Natural killer cell (primary cell): ENCODE measurements around the gene RBM20. TPM values are rescaled to one million over a fixed set of nuclear protein-coding genes. Genes with fewer than 3 reads are reported as not detected.
A peak's percentile ranks its signal among the peaks of the same experiment; 100 is the strongest.

Experiments used
- ATAC-seq, 3 donors: fragments of 150-1000 bp in 2 of 3; fragments of 200-7000 bp in 1 of 3; cut with Tn5 transposase; 1 replicate in 1 of 3; 2 replicates in 2 of 3; pipeline ENCODE4 v1.10.0; 2021; ENCODE audit warnings: mild to moderate bottlenecking in 2 of 3, moderate library complexity in 2 of 3
- DNase-seq, 2 donors: peaks; one replicate each; pipeline versions ENCODE4 v3.0.0 to v3.0.0-alpha.2; 2013 to 2021; ENCODE audit warnings: mixed read lengths in 1 of 2
- H3K27ac ChIP-seq: one replicate; pipeline ENCODE4 v1.5.1; 2013; ENCODE audit warnings: mild to moderate bottlenecking, low read length
- H3K27me3 ChIP-seq: one replicate; pipeline ENCODE4 v1.6.1; 2013; ENCODE audit warnings: low read length; ENCODE audit not compliant: control insufficient read depth, insufficient read depth
- H3K36me3 ChIP-seq: one replicate; pipeline ENCODE4 v1.6.1; 2013; ENCODE audit warnings: low read length; ENCODE audit not compliant: control insufficient read depth, insufficient read depth
- H3K4me1 ChIP-seq: one replicate; pipeline ENCODE4 v1.6.1; 2013; ENCODE audit warnings: low read length; ENCODE audit not compliant: control insufficient read depth, insufficient read depth
- H3K4me3 ChIP-seq: one replicate; pipeline ENCODE4 v1.5.1; 2013; ENCODE audit warnings: low read length
- H3K9me3 ChIP-seq: one replicate; pipeline ENCODE4 v1.6.1; 2013; ENCODE audit warnings: low read length; ENCODE audit not compliant: control insufficient read depth, insufficient read depth
- H3K27ac Mint-ChIP-seq, 2 donors: one replicate each; pipeline ENCODE4 v1.8.0; 2022; ENCODE audit warnings: mild to moderate bottlenecking in 2 of 2, mixed read lengths in 2 of 2, moderate library complexity in 1 of 2
- H3K27me3 Mint-ChIP-seq, 2 donors: one replicate each; pipeline ENCODE4 v1.8.0; 2022; ENCODE audit warnings: low read depth in 2 of 2, mixed read lengths in 2 of 2
- H3K36me3 Mint-ChIP-seq: one replicate; pipeline ENCODE4 v1.8.0; 2022; ENCODE audit warnings: mixed read lengths
- H3K4me1 Mint-ChIP-seq, 2 donors: one replicate each; pipeline ENCODE4 v1.8.0; 2022; ENCODE audit warnings: mixed read lengths in 2 of 2
- H3K4me3 Mint-ChIP-seq: one replicate; pipeline ENCODE4 v1.8.0; 2022; ENCODE audit warnings: mild to moderate bottlenecking, moderate library complexity, mixed read lengths
- H3K9me3 Mint-ChIP-seq, 2 donors: one replicate each; pipeline ENCODE4 v1.8.0; 2022; ENCODE audit warnings: mixed read lengths in 2 of 2
- WGBS: methylation state at CpG from one replicate; pipeline ENCODE4 v1.1.7; 2013; ENCODE audit warnings: missing lambda C conversion rate; ENCODE audit not compliant: insufficient coverage; 5-methylcytosine and 5-hydroxymethylcytosine counted together
- intact Hi-C: fragments of 100-400 bp; cut with micrococcal nuclease; formaldehyde crosslinking; loops from one replicate; pipeline ENCODE4 v1.14.2; 2022
- total RNA-seq, 4 donors: library from RNA; stranded (reverse); fragments of 120-200 nt in 1 of 4; gene quantifications; one replicate each; pipeline versions ENCODE4 v1.2.3 to v1.2.4, GENCODE V29; 2013 to 2022
- TF ChIP-seq, protein P1 (sequence below): fragments of 200-600 bp; IDR thresholded peaks from one replicate; pipeline ENCODE4 v1.8.0; 2022; ENCODE audit warnings: antibody characterized with exemption

RBM20 gene
- total RNA-seq, 3 donors from 2014 or later (not counting 1 experiment from before 2014, with no cell fraction given): 0.35 TPM; not detected in 2

DNA sequence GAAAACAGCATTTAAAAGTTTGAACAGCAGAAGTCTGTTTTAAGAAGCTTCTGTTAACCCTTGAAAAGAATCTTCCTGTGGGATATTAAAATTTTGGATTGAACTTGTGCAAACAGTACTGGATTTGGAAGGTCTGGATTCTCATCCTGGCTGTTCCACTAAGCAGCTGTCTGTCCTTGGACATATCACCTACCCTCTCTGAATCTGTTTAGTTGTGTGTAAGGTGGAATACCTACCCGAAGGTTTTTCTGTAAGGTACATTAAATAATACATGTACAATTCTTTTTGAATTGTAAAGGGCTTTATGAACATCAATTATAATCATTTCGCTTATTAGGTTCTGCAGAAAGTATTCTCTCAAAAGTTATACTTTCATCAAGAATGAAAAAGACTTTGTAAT, 229.8 kb downstream of the RBM20 start:
- Histone ChIP-seq H3K4me3 (peak overlapping the region; percentile 95), H3K4me1 (peaks cover 30% of the 10 kb centered on the region), H3K36me3 (peaks cover 31% of the 10 kb centered on the region), H3K27ac (peak overlapping the region; percentile 97), H3K9me3 (no peaks in the 10 kb centered on the region), H3K27me3 (no peaks in the 10 kb centered on the region)
- Mint-ChIP-seq H3K27me3 (no peaks in the 10 kb centered on the region), H3K4me3 (peak overlapping the region; percentile 77), H3K36me3 (no peaks in the 10 kb centered on the region), H3K4me1 (peaks cover 36 to 66% of the 10 kb centered on the region in 2 donors), H3K9me3 (no peaks in the 10 kb centered on the region), H3K27ac (peak overlapping the region; percentile 96 to 98)
- DNase-seq (no peak), ATAC-seq (no peak)
- WGBS: no CpG with 5 or more reads among the region's 2 CpGs
- intact Hi-C loops: loop anchor here (2.0 kb wide), 1 partner anchor 19 kb away; no protein-coding TSS in a partner anchor
- TF ChIP-seq, protein P1, sequence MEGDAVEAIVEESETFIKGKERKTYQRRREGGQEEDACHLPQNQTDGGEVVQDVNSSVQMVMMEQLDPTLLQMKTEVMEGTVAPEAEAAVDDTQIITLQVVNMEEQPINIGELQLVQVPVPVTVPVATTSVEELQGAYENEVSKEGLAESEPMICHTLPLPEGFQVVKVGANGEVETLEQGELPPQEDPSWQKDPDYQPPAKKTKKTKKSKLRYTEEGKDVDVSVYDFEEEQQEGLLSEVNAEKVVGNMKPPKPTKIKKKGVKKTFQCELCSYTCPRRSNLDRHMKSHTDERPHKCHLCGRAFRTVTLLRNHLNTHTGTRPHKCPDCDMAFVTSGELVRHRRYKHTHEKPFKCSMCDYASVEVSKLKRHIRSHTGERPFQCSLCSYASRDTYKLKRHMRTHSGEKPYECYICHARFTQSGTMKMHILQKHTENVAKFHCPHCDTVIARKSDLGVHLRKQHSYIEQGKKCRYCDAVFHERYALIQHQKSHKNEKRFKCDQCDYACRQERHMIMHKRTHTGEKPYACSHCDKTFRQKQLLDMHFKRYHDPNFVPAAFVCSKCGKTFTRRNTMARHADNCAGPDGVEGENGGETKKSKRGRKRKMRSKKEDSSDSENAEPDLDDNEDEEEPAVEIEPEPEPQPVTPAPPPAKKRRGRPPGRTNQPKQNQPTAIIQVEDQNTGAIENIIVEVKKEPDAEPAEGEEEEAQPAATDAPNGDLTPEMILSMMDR: no peak

DNA sequence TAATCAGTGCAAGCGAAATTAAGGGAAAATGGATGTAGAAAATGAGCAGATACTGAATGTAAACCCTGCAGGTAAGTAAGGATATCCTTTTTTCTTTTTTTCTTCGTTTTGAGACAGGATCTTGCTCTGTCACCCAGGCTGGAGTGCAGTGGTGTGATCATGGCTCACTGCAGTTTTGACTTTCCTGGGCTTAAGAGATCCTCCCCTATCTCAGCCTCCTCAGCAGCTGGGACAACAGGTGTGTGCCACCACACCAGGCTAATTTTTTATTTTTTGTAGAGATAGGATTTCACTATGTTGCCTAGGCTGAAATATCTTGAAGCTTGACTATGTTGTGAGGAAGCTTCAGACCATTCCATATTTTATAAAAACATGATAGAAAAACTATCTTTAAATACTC, 231.9 kb downstream of the RBM20 start:
- TF ChIP-seq, protein P1: no peak
- H3K36me3 Mint-ChIP-seq: peaks cover 2% of the 10 kb centered on the region
- H3K4me3 ChIP-seq: no peak overlapping the region

DNA sequence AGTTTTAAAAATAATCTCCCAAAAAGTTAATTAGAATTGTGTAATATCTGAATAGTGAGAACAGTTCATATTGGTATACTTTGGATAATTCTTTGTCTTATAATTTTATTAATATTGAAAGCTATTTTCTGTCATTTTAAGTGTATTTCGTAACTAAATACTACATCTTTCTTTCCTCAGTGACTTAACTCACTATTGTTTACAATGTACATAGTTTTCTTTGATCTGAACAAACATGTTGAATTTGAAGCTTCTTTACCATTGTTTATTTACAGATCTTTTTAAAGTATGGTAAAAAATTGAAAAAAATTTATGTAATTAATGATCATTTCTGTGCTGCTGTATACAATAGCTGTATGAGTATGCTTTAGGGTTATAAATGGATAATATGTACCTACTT, 232.7 kb downstream of the RBM20 start:
- H3K27me3 ChIP-seq: no peaks in the 10 kb centered on the region
- intact Hi-C loops: no loop called here
- H3K9me3 ChIP-seq: no peaks in the 10 kb centered on the region
- Mint-ChIP-seq H3K9me3 (no peaks in the 10 kb centered on the region), H3K4me1 (peaks cover 27 to 45% of the 10 kb centered on the region in 2 donors), H3K27ac (no peak overlapping the region), H3K4me3 (no peak overlapping the region), H3K27me3 (no peaks in the 10 kb centered on the region), H3K36me3 (peaks cover 10% of the 10 kb centered on the region)
- peaks cover 2% of the 10 kb centered on the region for H3K4me1 ChIP-seq
- TF ChIP-seq, protein P1: no peak
- no peak overlapping the region for H3K27ac ChIP-seq
- peaks cover 55% of the 10 kb centered on the region for H3K36me3 ChIP-seq
- no CpG with 5 or more reads among the region's 1 CpG for WGBS
- DNase-seq: no peak
- ATAC-seq: no peak
- no peak overlapping the region for H3K4me3 ChIP-seq

More for the DNA sequence above, 231.9 kb downstream of the RBM20 start:
- DNase-seq: no peak
- Histone ChIP-seq H3K9me3 (no peaks in the 10 kb centered on the region), H3K27me3 (no peaks in the 10 kb centered on the region), H3K4me1 (peaks cover 9% of the 10 kb centered on the region), H3K36me3 (peaks cover 47% of the 10 kb centered on the region), H3K27ac (no peak overlapping the region)
- 72% methylated on average over 2 of the region's 2 CpGs for WGBS
- Mint-ChIP-seq H3K27me3 (no peaks in the 10 kb centered on the region), H3K4me3 (peak overlapping the region; percentile 13), H3K9me3 (no peaks in the 10 kb centered on the region), H3K4me1 (peaks cover 31 to 53% of the 10 kb centered on the region in 2 donors), H3K27ac (peak overlapping the region in 1 of 2 donors; percentile 60)
- ATAC-seq: no peak
- intact Hi-C loops: no loop called here

DNA sequence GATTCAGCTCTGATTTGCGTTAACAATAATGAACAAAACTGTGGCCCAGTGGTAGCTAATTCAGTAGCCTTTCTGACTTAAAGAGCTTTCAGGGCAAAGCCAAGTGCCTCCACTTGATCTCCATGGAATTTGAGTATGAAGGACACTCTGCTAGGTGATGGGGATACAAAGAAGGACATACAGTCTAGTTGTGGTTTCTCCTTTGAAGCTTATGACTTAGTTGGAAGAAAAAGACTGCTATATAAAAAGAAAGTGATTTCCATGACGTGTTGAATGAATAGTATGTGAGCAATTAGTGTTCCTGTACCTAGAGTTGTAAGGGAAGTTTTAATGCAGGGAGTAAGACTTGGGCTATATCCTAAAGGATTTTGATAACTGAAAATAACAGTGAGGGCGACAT, 235.9 kb downstream of the RBM20 start:
- intact Hi-C loops: no loop called here
- ATAC-seq: peak in 1 of 3 donors; percentile 2
- Mint-ChIP-seq H3K27me3 (no peaks in the 10 kb centered on the region), H3K4me1 (peaks cover 33 to 42% of the 10 kb centered on the region in 2 donors), H3K4me3 (no peak overlapping the region), H3K27ac (peak overlapping the region; percentile 9 to 29), H3K36me3 (peaks cover 22% of the 10 kb centered on the region), H3K9me3 (no peaks in the 10 kb centered on the region)
- Histone ChIP-seq H3K27me3 (no peaks in the 10 kb centered on the region), H3K36me3 (peaks cover 79% of the 10 kb centered on the region), H3K4me1 (peaks cover 6% of the 10 kb centered on the region), H3K9me3 (no peaks in the 10 kb centered on the region), H3K27ac (no peak overlapping the region), H3K4me3 (no peak overlapping the region)
- TF ChIP-seq, protein P1: no peak
- 78% methylated on average over 3 of the region's 3 CpGs for WGBS
- DNase-seq: no peak
